ENCODE results near the gene MNX1. TPM values are rescaled to one million over a fixed set of nuclear protein-coding genes. Genes with fewer than 3 reads are reported as not detected.

Gene MNX1
- total RNA-seq, 4 donors from 2014 or later, result 0.28 TPM; not detected in 3

DNA sequence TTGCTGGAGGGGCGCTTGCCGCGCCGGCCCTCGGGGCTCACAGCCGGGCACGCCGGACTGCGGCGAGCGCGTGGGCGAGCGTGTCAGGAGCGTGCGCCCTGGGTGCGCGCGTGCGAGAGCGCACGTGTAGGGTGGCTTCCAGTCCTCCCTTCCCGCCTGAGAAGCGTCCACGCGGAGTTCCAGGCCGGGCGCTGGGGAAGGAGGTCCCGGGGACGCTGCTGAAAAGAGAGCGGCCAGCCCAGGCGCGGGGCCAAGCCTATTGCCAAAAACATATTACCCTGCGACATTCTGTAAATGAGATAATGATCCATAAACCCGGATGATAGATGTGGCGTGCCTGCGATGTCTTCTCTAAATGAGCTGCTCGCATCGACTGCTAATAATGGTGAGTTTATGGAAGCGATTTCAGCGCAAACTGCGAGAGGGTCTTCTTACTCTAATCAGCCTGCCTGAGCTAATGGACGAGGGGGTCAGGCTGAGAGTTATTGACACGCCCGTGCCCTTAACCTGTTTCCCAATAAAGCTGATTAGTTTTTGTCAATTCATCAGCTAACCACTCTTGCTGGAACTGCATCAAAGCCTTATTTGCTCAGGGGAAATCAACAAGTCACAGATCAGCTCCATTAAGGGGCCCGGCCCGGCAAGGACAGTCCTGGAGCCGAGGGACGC lies 8.0 kb upstream of the MNX1 start:
- intact Hi-C loops (cut with DNase I; ENCODE audit: low total_unique reads), result no loop called here

DNA sequence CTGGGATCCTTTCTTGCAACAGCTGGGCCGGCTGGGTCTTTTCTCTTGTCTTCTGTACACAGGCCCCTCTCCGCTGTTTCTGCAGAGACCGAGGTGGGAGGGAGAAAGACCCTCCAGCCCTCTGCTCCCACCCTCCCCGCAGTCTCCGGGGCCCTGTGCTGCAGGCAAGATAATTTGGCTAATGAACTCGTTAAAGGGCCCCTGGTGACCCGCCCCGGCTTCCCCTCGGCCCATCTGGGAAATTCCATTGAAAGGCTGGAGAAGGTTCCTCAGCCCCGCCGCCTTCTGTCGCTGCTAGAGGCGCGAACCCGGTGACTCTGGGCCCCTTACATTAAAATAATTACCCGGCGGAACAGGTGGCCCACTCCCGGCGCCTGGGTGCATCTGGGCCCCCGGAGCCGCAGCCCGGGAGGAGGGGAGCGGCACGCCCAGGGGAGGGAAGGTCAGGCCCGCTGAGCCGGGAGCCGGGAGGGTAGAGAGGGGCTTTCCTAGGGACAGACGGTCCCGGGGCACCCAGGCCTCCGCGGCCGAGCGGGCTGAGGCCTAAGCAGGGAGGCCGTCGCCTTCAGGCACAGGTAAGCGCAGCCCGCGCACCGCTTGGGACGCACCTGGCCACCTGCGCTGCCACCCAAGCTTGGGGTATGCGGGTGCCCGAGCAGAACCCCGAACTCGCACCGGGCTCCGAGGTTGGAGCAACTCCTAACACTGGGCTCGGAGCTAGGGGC lies 7.3 kb upstream of the MNX1 start:
- no peak overlapping the region for H3K4me3 ChIP-seq
- H3K4me1 ChIP-seq, result peaks cover 0 to 10% of the 10 kb centered on the region in 2 donors
- H3K27me3 ChIP-seq, result peaks cover 21 to 52% of the 10 kb centered on the region in 2 donors
- no peaks in the 10 kb centered on the region for H3K9me3 ChIP-seq
- no peaks in the 10 kb centered on the region for H3K36me3 ChIP-seq
- no peak for TF ChIP-seq POLR2A (IDR thresholded peaks at IDR 0.05)
- TF ChIP-seq, protein P1, sequence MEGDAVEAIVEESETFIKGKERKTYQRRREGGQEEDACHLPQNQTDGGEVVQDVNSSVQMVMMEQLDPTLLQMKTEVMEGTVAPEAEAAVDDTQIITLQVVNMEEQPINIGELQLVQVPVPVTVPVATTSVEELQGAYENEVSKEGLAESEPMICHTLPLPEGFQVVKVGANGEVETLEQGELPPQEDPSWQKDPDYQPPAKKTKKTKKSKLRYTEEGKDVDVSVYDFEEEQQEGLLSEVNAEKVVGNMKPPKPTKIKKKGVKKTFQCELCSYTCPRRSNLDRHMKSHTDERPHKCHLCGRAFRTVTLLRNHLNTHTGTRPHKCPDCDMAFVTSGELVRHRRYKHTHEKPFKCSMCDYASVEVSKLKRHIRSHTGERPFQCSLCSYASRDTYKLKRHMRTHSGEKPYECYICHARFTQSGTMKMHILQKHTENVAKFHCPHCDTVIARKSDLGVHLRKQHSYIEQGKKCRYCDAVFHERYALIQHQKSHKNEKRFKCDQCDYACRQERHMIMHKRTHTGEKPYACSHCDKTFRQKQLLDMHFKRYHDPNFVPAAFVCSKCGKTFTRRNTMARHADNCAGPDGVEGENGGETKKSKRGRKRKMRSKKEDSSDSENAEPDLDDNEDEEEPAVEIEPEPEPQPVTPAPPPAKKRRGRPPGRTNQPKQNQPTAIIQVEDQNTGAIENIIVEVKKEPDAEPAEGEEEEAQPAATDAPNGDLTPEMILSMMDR (IDR thresholded peaks at IDR 0.05), result no peak
- DNase-seq, result no peak
- no peak overlapping the region for H3K27ac ChIP-seq
- intact Hi-C loops (cut with DNase I; ENCODE audit: low total_unique reads), result no loop called here

More for the DNA sequence above, 8.0 kb upstream of the MNX1 start:
- H3K9me3 ChIP-seq, result no peaks in the 10 kb centered on the region
- peaks cover 0 to 10% of the 10 kb centered on the region in 2 donors for H3K4me1 ChIP-seq
- peaks cover 21 to 59% of the 10 kb centered on the region in 2 donors for H3K27me3 ChIP-seq
- TF ChIP-seq POLR2A (IDR thresholded peaks at IDR 0.05), result no peak
- TF ChIP-seq, protein P1 (IDR thresholded peaks at IDR 0.05), result no peak
- DNase-seq, result no peak
- no peaks in the 10 kb centered on the region for H3K36me3 ChIP-seq
- no peak overlapping the region for H3K4me3 ChIP-seq
- no peak overlapping the region for H3K27ac ChIP-seq

DNA sequence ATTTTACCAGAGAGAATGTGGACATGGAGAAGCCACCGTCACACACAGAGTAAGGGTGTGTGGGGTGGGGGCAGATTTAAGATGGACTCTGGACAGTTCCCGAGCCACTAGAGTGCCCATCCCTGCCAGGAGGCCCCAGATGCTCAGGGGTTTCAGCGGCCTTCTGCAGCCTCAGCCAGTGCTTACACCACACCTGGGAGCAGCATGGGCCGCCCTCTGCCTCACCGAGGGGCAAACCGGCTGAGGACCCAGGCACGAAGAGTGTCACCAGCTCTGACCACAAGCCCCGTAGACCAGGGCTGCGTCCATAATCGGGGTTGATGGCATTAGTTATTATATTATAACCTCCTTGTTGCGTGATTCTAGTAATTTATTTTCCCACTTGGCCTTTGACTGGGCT lies 6.7 kb upstream of the MNX1 start:
- TF ChIP-seq, protein P1 (IDR thresholded peaks at IDR 0.05), result no peak
- TF ChIP-seq POLR2A (IDR thresholded peaks at IDR 0.05), result no peak

DNA sequence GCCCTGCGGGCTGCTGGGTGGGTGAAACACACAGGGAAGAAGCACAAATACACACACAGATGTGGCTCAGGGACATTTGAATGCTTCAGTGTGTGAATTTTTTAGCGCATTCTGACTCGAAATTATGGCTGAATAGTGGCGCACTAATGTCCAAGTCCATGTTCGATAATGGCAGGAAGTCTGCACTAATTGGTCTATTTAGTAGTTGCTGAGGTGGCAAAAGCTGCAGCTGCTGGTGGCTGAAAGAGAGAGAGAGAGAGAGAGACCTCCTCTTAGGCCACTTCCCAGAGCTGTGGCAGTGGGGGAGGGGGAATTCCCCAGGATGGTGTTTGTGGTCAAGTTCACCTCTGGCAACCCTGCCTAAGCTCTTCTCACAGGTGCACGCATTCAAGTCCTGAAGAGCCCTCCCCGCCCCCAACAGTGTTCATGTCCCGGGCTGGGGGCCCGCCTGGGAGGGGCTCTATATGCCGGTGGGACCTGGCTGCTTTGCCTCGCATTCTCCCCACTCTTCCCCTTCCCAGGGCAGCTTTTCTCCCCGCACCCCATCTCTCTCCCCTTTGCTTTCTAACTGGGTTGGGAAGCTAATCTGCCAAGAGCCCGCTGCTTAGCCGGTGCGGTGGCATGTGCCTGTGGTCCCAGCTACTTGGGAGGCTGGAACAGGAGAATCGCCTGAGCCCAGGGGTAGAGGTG lies 6.0 kb upstream of the MNX1 start:
- H3K9me3 ChIP-seq, result no peaks in the 10 kb centered on the region
- H3K36me3 ChIP-seq, result no peaks in the 10 kb centered on the region
- H3K27me3 ChIP-seq, result peaks cover 21 to 50% of the 10 kb centered on the region in 2 donors
- H3K4me3 ChIP-seq, result no peak overlapping the region
- intact Hi-C loops (cut with DNase I; ENCODE audit: low total_unique reads), result no loop called here
- DNase-seq, result no peak
- TF ChIP-seq, protein P1 (IDR thresholded peaks at IDR 0.05), result no peak
- no peak for TF ChIP-seq POLR2A (IDR thresholded peaks at IDR 0.05)
- peaks cover 0 to 8% of the 10 kb centered on the region in 2 donors for H3K4me1 ChIP-seq
- H3K27ac ChIP-seq, result no peak overlapping the region

More for the DNA sequence above, 6.7 kb upstream of the MNX1 start:
- no peaks in the 10 kb centered on the region for H3K36me3 ChIP-seq
- no peaks in the 10 kb centered on the region for H3K9me3 ChIP-seq
- H3K27me3 ChIP-seq, result peaks cover 21 to 50% of the 10 kb centered on the region in 2 donors
- intact Hi-C loops (cut with DNase I; ENCODE audit: low total_unique reads), result no loop called here
- H3K4me1 ChIP-seq, result peaks cover 0 to 10% of the 10 kb centered on the region in 2 donors
- H3K4me3 ChIP-seq, result no peak overlapping the region
- no peak overlapping the region for H3K27ac ChIP-seq
- DNase-seq, result no peak

DNA sequence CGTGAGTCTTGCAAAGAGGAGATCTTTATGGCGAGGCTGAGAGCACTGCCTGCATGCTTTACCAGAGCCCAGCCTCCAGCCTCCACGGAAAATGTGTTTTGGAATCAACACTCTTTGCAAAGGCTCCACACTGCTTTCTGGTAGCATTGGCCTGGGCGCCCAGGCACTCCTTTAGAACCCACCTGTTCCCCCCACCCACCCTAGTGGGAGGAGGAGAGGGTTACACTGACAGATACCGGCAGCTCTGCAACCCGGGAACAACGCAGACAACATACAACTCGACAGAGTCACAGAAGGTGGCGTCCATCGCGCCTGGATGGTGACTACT lies 5.5 kb upstream of the MNX1 start:
- no peak for TF ChIP-seq POLR2A (IDR thresholded peaks at IDR 0.05)
- TF ChIP-seq, protein P1 (IDR thresholded peaks at IDR 0.05), result no peak
- Histone ChIP-seq H3K9me3 (no peaks in the 10 kb centered on the region), H3K4me1 (peaks cover 0 to 8% of the 10 kb centered on the region in 2 donors), H3K27ac (no peak overlapping the region), H3K36me3 (no peaks in the 10 kb centered on the region), H3K27me3 (peaks cover 18 to 53% of the 10 kb centered on the region in 2 donors), H3K4me3 (no peak overlapping the region)
- no peak for DNase-seq
- intact Hi-C loops (cut with DNase I; ENCODE audit: low total_unique reads), result no loop called here

Data from uterus (tissue), 4 donors.